IMR-90 (cell line): ENCODE measurements around the gene SLC9C2.

Experiments
- CTCF ChIP-seq: conservative IDR thresholded peaks from 2 replicates; pipeline ENCODE4 v1.5.1; 2012; ENCODE audit warnings: mild to moderate bottlenecking, low read depth, low read length, improper control_type of control experiment
- MXI1 ChIP-seq: IDR thresholded peaks from 2 replicates; pipeline ENCODE4 v1.6.1; 2012; ENCODE audit warnings: low read depth, mild to moderate bottlenecking, low read length, moderate library complexity, borderline replicate concordance
- POLR2A ChIP-seq: IDR thresholded peaks from 2 replicates; pipeline ENCODE4 v1.6.1; 2012; ENCODE audit warnings: mild to moderate bottlenecking, low read depth, low read length
- RAD21 ChIP-seq: IDR thresholded peaks from 2 replicates; pipeline ENCODE4 v1.6.1; 2012; ENCODE audit warnings: low read length, improper control_type of control experiment
- USF2 ChIP-seq: fragments of 150-350 bp; IDR thresholded peaks from 2 replicates; pipeline ENCODE4 v1.6.1; 2017; ENCODE audit warnings: mild to moderate bottlenecking, antibody characterized with exemption, low read length, low read depth

- TF ChIP-seq CTCF = no peak
- TF ChIP-seq POLR2A = no peak
- no peak for TF ChIP-seq MXI1
- TF ChIP-seq RAD21 = no peak
- TF ChIP-seq USF2 = no peak
Measured at GRCh38 chr1:173453982-173454381, 148.9 kb downstream of the SLC9C2 start.
